ENCODE results near the gene CRADD.
A peak's percentile ranks its signal among the peaks of the same experiment; 100 is the strongest.

CRADD gene

DNA sequence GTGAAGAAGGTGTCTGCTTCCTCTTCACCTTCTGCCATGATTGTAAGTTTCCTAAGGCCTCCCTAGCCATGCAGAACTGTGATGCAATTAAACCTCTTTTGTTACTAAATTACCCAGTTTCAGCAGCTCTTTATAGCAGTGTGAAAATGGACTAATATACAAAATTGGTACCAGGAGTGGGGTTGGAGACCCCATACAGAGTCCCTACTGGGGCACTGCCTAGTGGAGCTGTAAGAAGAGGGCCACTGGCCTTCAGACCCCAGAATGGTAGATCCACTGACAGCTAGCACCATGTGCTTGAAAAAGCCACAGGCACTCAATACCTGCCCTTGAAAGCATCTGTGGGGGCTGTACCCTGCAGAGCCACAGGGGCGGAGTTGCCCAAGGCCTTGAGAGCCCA lies 44.8 kb upstream of the CRADD start:
- Histone ChIP-seq H3K36me3 (ENCODE audit: control insufficient read depth in 2 of 2, insufficient read depth in 1 of 2, low read length in 2 of 2) (no peaks in the 10 kb centered on the region), H3K9me3 (ENCODE audit: control insufficient read depth, insufficient read depth, low read depth, low read length) (no peaks in the 10 kb centered on the region), H3K4me1 (ENCODE audit: control insufficient read depth, insufficient read depth, low read length) (no peaks in the 10 kb centered on the region), H3K4me3 (ENCODE audit: low read depth, low read length) (no peak overlapping the region), H3K27ac (ENCODE audit: extremely low read depth, low read depth, low read length) (no peak overlapping the region)
- CTCF ChIA-PET, result interaction anchor here (1.4 kb wide), 1 partner anchor 13 kb away, joined by 3 read pairs; no protein-coding TSS in a partner anchor
- POLR2A ChIA-PET, result no interaction called here
- TF ChIP-seq ZNF791 (tag by site-specific recombination; IDR thresholded peaks at IDR 0.05), result no peak
- TF ChIP-seq ZNF707 (tag by site-specific recombination; IDR thresholded peaks at IDR 0.05), result peak; percentile 81
- no peak for TF ChIP-seq ZNF423 (tag by site-specific recombination; IDR thresholded peaks at IDR 0.05)
- no peak for TF ChIP-seq ZXDB (tag by site-specific recombination; IDR thresholded peaks at IDR 0.05)
- no peak for TF ChIP-seq ZNF571 (tag by site-specific recombination; IDR thresholded peaks at IDR 0.05)
- no peak for TF ChIP-seq ZNF501 (tag by site-specific recombination; IDR thresholded peaks at IDR 0.05)

GRCh38 chr12:93634416-93634815 lies 42.8 kb upstream of the CRADD start:
- Histone ChIP-seq H3K9me3 (ENCODE audit: control insufficient read depth, insufficient read depth, low read depth, low read length) (no peaks in the 10 kb centered on the region), H3K4me1 (ENCODE audit: control insufficient read depth, insufficient read depth, low read length) (no peaks in the 10 kb centered on the region), H3K27ac (ENCODE audit: extremely low read depth, low read depth, low read length) (no peak overlapping the region), H3K4me3 (ENCODE audit: low read depth, low read length) (no peak overlapping the region), H3K36me3 (ENCODE audit: control insufficient read depth in 2 of 2, insufficient read depth in 1 of 2, low read length in 2 of 2) (no peaks in the 10 kb centered on the region)
- TF ChIP-seq SCRT2 (tag by site-specific recombination; IDR thresholded peaks at IDR 0.05), result 0 out of 2 replicates have a peak, but pooled peaks have one; percentile 21
- TF ChIP-seq PRDM6 (tag by site-specific recombination; IDR thresholded peaks at IDR 0.05), result no peak
- TF ChIP-seq, protein P1, sequence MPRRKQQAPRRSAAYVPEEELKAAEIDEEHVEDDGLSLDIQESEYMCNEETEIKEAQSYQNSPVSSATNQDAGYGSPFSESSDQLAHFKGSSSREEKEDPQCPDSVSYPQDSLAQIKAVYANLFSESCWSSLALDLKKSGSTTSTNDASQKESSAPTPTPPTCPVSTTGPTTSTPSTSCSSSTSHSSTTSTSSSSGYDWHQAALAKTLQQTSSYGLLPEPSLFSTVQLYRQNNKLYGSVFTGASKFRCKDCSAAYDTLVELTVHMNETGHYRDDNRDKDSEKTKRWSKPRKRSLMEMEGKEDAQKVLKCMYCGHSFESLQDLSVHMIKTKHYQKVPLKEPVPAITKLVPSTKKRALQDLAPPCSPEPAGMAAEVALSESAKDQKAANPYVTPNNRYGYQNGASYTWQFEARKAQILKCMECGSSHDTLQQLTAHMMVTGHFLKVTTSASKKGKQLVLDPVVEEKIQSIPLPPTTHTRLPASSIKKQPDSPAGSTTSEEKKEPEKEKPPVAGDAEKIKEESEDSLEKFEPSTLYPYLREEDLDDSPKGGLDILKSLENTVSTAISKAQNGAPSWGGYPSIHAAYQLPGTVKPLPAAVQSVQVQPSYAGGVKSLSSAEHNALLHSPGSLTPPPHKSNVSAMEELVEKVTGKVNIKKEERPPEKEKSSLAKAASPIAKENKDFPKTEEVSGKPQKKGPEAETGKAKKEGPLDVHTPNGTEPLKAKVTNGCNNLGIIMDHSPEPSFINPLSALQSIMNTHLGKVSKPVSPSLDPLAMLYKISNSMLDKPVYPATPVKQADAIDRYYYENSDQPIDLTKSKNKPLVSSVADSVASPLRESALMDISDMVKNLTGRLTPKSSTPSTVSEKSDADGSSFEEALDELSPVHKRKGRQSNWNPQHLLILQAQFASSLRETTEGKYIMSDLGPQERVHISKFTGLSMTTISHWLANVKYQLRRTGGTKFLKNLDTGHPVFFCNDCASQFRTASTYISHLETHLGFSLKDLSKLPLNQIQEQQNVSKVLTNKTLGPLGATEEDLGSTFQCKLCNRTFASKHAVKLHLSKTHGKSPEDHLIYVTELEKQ (tag by site-specific recombination; IDR thresholded peaks at IDR 0.05; ENCODE audit: borderline replicate concordance), result no peak
- TF ChIP-seq, protein P2, sequence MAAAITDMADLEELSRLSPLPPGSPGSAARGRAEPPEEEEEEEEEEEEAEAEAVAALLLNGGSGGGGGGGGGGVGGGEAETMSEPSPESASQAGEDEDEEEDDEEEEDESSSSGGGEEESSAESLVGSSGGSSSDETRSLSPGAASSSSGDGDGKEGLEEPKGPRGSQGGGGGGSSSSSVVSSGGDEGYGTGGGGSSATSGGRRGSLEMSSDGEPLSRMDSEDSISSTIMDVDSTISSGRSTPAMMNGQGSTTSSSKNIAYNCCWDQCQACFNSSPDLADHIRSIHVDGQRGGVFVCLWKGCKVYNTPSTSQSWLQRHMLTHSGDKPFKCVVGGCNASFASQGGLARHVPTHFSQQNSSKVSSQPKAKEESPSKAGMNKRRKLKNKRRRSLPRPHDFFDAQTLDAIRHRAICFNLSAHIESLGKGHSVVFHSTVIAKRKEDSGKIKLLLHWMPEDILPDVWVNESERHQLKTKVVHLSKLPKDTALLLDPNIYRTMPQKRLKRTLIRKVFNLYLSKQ (tag by site-specific recombination; IDR thresholded peaks at IDR 0.05; ENCODE audit: borderline replicate concordance), result no peak
- no peak for TF ChIP-seq ZNF184 (tag by site-specific recombination; IDR thresholded peaks at IDR 0.05)
- CTCF ChIA-PET, result no interaction called here
- POLR2A ChIA-PET, result no interaction called here

DNA sequence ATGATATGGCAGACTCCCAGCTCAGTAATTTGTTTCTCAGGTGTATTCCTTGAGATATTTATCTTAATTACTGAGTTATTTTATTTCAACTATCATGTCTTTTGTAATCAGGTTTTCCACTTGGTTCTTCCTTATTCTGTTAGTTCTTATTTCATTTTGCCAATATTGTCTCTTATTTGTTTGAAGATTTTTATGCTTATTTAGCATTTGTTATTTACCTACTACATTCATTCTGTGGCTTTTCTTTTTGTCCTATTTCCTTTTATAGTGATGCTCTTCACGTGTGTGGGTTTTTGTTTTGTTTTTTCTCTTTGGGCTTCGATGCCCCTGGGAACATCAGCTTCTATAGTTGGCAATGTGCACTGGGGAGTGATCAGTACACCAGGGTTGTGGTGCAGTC lies 40.5 kb upstream of the CRADD start:
- Histone ChIP-seq H3K4me1 (ENCODE audit: control insufficient read depth, insufficient read depth, low read length) (no peaks in the 10 kb centered on the region), H3K36me3 (ENCODE audit: control insufficient read depth in 2 of 2, insufficient read depth in 1 of 2, low read length in 2 of 2) (no peaks in the 10 kb centered on the region), H3K4me3 (ENCODE audit: low read depth, low read length) (no peak overlapping the region), H3K27ac (ENCODE audit: extremely low read depth, low read depth, low read length) (no peak overlapping the region), H3K9me3 (ENCODE audit: control insufficient read depth, insufficient read depth, low read depth, low read length) (no peaks in the 10 kb centered on the region)
- ChIA-PET CTCF (interaction anchor here (1.0 kb wide), 1 partner anchor 9 kb away, joined by 3 read pairs; no protein-coding TSS in a partner anchor), POLR2A (no interaction called here)
- TF ChIP-seq ZNF626 (tag by site-specific recombination; IDR thresholded peaks at IDR 0.05) (no peak), SP2 (tag by site-specific recombination; IDR thresholded peaks at IDR 0.05) (no peak), ZNF76 (tag by site-specific recombination; IDR thresholded peaks at IDR 0.05; ENCODE audit: borderline replicate concordance, low read depth) (no peak), ZNF26 (tag by site-specific recombination; IDR thresholded peaks at IDR 0.05) (no peak), ZNF513 (tag by site-specific recombination; IDR thresholded peaks at IDR 0.05) (no peak), ZFP3 (tag by site-specific recombination; IDR thresholded peaks at IDR 0.05; ENCODE audit: low read depth) (no peak), ZBTB21 (tag by site-specific recombination; IDR thresholded peaks at IDR 0.05) (no peak), PATZ1 (tag by site-specific recombination; IDR thresholded peaks at IDR 0.05) (no peak), ZFP37 (tag by site-specific recombination; IDR thresholded peaks at IDR 0.05) (no peak), ZNF341 (tag by site-specific recombination; IDR thresholded peaks at IDR 0.05; ENCODE audit: low read depth) (no peak)

Data from HEK293 (cell line).